Stimulated activated naive CD8-positive, alpha-beta T cell treated with anti-CD3 and anti-CD28 coated beads, Interleukin-15, amount 100 ng/mL, for 72 hours (primary cell): Measurements from ENCODE around the gene OR6C74.

Experiments used
- ATAC-seq: fragments of 150-1000 bp; cut with Tn5 transposase; 2 replicates; pipeline ENCODE4 v1.10.0; 2021; ENCODE audit warnings: mild to moderate bottlenecking, moderate library complexity
- DNase-seq, 2 donors: peaks; one replicate each; pipeline ENCODE4 v3.0.0; 2021 to 2022
- H3K27ac Mint-ChIP-seq, 2 donors: one replicate each; pipeline ENCODE4 v1.8.0; 2022; ENCODE audit warnings: mild to moderate bottlenecking in 2 of 2, mixed read lengths in 2 of 2, moderate library complexity in 2 of 2
- H3K27me3 Mint-ChIP-seq: one replicate; pipeline ENCODE4 v1.8.0; 2022; ENCODE audit warnings: mixed read lengths
- H3K4me1 Mint-ChIP-seq: one replicate; pipeline ENCODE4 v1.8.0; 2022; ENCODE audit warnings: mild to moderate bottlenecking, mixed read lengths
- H3K4me3 Mint-ChIP-seq, 2 donors: one replicate each; pipeline ENCODE4 v1.8.0; 2022; ENCODE audit warnings: mild to moderate bottlenecking in 2 of 2, mixed read lengths in 2 of 2, moderate library complexity in 1 of 2
- H3K9me3 Mint-ChIP-seq, 2 donors: one replicate each; pipeline ENCODE4 v1.8.0; 2022; ENCODE audit warnings: mixed read lengths in 2 of 2

Gene OR6C74

DNA sequence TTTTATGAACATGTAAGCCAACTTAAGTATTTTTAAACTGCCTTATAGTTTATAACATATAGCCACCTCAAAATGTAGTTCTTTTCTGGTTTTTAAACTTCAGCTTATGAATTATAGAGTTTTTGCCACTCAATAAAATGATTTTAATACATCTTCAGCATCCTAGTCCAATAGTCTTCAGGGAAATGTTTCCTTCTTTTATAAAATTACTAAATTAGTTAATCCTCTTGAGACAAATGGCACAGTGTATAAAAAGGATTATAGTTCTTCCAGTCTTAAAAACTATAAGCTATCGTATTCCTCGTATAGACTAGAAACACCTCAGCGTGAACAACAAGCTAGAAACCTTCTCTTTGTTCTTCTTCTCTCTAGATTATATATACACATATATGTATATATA is at the start of gene OR6C74:
OR6C74 (plus strand) TSS at position 301 of the 400 bp plus-strand sequence. CDS start 2,679 bp downstream, outside the sequence.
- Mint-ChIP-seq H3K4me1 (no peaks in the 10 kb centered on the region), H3K9me3 (no peaks in the 10 kb centered on the region), H3K4me3 (no peak within 1 kb of the TSS), H3K27ac (no peak within 1 kb of the TSS), H3K27me3 (peaks cover 27% of the 10 kb centered on the region)
- ATAC-seq (no peak), DNase-seq (no peak)

DNA sequence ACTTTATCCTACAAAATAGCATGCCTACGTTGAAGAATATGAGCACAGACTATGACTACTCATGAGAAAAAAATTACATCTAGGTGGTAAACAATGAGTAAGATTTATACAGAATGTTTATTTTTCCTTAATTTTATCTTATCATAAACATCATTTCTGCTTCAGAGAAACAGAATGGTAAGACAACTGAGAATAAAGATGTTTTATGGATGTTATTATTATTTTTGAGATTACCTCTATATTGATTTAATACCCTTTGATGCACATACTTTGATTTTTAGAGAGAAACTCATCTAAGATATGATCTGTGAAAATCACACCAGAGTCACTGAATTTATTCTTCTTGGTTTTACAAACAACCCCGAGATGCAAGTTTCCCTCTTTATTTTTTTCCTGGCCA is 23.7 kb upstream of the OR6C74 start, which contains the start of gene OR10A7:
OR10A7 (plus strand) TSS at position 301 of the 400 bp plus-strand sequence; CDS start at position 301, 0 bp downstream.
- H3K4me3 Mint-ChIP-seq: no peak within 1 kb of the TSS
- no peak within 1 kb of the TSS for H3K27ac Mint-ChIP-seq
- no peaks in the 10 kb centered on the region for H3K27me3 Mint-ChIP-seq
- H3K9me3 Mint-ChIP-seq: peaks cover 0 to 5% of the 10 kb centered on the region in 2 donors
- H3K4me1 Mint-ChIP-seq: no peaks in the 10 kb centered on the region
- ATAC-seq (no peak), DNase-seq (no peak)

DNA sequence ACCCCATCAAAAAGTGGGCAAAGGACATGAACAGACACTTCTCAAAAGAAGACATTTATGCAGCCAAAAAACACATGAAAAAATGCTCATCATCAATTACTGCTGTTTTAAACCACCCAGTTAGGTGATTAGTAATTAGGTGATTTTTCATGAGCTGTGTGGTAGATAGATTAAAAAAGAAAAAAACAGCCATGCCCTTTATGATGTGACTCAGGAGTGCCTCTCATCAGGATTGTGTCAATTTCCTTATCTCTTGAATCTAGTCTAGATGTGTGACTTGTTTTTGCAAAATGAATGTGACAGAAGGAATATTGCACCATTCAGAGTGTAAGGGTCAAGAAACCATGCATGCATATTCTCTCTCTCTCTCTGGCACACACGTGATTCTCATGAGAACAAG is 17.9 kb upstream of the OR6C74 start:
- Mint-ChIP-seq H3K4me3 (no peak overlapping the region), H3K27me3 (peaks cover 17% of the 10 kb centered on the region), H3K27ac (no peak overlapping the region), H3K9me3 (peaks cover 0 to 5% of the 10 kb centered on the region in 2 donors), H3K4me1 (no peaks in the 10 kb centered on the region)
- ATAC-seq: no peak
- DNase-seq: no peak

- Mint-ChIP-seq H3K4me1 (no peaks in the 10 kb centered on the region), H3K27ac (no peak overlapping the region), H3K27me3 (peaks cover 17% of the 10 kb centered on the region), H3K4me3 (no peak overlapping the region), H3K9me3 (peaks cover 0 to 5% of the 10 kb centered on the region in 2 donors)
- no peak for DNase-seq
- ATAC-seq: no peak
Measured at GRCh38 chr12:55227643-55228042, 16.8 kb upstream of the OR6C74 start.

DNA sequence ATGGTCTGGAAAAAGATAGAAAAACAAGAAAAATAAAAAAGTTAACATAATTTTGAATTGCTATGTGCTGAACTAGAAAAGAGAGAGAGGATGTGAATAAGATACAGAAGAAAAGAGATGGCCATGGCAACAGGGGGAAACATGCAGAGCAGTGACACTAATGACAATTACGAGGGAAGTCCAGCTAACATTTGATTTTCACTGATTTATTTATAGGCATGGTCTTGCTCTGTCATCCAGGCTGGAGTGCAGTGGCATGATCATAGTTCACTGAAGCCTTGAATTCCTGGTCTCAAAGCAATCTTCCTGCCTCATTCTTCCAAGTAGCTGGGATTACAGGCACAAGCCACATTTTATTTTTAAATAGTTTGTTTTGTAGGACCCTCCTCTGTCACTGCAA is 1.8 kb downstream of the OR6C74 start:
- DNase-seq (no peak), ATAC-seq (no peak)
- H3K4me3 Mint-ChIP-seq: no peak overlapping the region
- H3K9me3 Mint-ChIP-seq: no peaks in the 10 kb centered on the region
- no peaks in the 10 kb centered on the region for H3K4me1 Mint-ChIP-seq
- peaks cover 33% of the 10 kb centered on the region for H3K27me3 Mint-ChIP-seq
- H3K27ac Mint-ChIP-seq: no peak overlapping the region

DNA sequence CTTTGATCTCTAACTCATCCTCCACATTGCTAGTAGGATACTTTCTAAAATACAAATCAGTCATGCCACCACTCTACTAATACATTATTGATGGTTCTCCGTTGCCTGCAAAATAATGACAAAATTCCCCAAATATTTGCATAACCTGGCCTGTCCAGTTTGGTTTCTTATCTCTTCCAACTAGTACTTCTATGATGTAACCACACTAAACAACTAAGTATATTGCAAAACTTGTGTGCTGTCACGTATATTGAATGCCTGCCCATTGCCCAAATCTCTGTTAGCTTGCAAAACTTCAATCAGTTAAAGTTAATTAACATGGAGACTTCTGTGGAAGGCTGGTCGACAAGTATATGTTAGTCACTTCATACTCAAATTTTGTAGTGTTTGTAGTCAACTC is 6.5 kb downstream of the OR6C74 start:
- Mint-ChIP-seq H3K27me3 (peaks cover 31% of the 10 kb centered on the region), H3K27ac (no peak overlapping the region), H3K4me1 (no peaks in the 10 kb centered on the region), H3K4me3 (no peak overlapping the region), H3K9me3 (no peaks in the 10 kb centered on the region)
- DNase-seq (no peak), ATAC-seq (no peak)

DNA sequence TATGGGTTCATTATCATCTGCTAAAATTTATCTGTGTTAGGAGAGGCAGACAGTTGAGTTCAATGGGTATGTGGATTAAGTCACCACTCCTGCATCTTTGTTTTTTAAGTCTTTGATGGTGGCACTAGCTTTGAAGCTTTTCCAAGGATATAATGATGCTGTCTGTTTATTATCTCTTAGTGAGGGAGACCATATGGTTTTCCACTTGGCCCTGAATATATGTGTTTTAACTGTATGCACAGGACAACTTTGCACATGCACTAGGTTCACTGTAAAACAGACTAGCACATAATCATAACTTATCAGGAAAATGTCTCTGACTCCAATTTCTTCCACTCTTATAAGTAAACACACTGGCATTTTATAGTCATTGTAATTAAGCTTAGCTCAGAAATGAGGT is 8.9 kb downstream of the OR6C74 start:
- H3K4me3 Mint-ChIP-seq: no peak overlapping the region
- no peak overlapping the region for H3K27ac Mint-ChIP-seq
- H3K4me1 Mint-ChIP-seq: no peaks in the 10 kb centered on the region
- no peak for DNase-seq
- H3K27me3 Mint-ChIP-seq: peaks cover 18% of the 10 kb centered on the region
- no peak for ATAC-seq
- no peaks in the 10 kb centered on the region for H3K9me3 Mint-ChIP-seq

GRCh38 chr12:55256831-55257230 is 12.4 kb downstream of the OR6C74 start:
- Mint-ChIP-seq H3K9me3 (no peaks in the 10 kb centered on the region), H3K27ac (no peak overlapping the region), H3K27me3 (peaks cover 7% of the 10 kb centered on the region), H3K4me1 (no peaks in the 10 kb centered on the region), H3K4me3 (no peak overlapping the region)
- ATAC-seq (no peak), DNase-seq (no peak)

GRCh38 chr12:55258303-55258702 is 13.9 kb downstream of the OR6C74 start:
- Mint-ChIP-seq H3K4me3 (no peak overlapping the region), H3K27ac (no peak overlapping the region)
- DNase-seq: no peak

DNA sequence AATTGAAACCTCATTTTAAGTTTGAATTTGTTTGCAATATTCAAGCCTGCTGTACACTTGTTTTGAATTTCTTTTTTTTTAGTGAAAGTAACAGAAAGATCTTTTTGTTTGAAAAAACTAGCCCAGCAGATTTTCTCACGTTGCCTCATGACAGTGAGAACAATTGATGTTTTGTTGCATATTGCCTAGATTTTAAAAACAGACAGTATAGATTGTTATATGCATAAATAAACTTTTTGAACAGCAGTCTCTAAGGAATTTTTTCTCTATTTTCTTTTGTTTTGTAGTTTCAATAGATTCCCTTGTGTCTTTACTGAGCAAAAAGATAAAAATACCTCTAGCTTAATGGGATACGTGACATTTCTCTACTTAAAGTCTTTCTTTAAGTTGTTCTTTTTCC is 36.6 kb downstream of the OR6C74 start:
- DNase-seq: no peak
- H3K27me3 Mint-ChIP-seq: peaks cover 27% of the 10 kb centered on the region
- H3K27ac Mint-ChIP-seq: no peak overlapping the region
- no peaks in the 10 kb centered on the region for H3K9me3 Mint-ChIP-seq
- no peak overlapping the region for H3K4me3 Mint-ChIP-seq
- H3K4me1 Mint-ChIP-seq: no peaks in the 10 kb centered on the region
- no peak for ATAC-seq

More at GRCh38 chr12:55258303-55258702, 13.9 kb downstream of the OR6C74 start:
- Mint-ChIP-seq H3K27me3 (peaks cover 7% of the 10 kb centered on the region), H3K4me1 (no peaks in the 10 kb centered on the region), H3K9me3 (no peaks in the 10 kb centered on the region)
- no peak for ATAC-seq

GRCh38 chr12:55289999-55290398 is 45.6 kb downstream of the OR6C74 start:
- no peak for ATAC-seq
- Mint-ChIP-seq H3K4me3 (no peak overlapping the region), H3K27me3 (peaks cover 18% of the 10 kb centered on the region), H3K27ac (no peak overlapping the region), H3K4me1 (no peaks in the 10 kb centered on the region), H3K9me3 (no peaks in the 10 kb centered on the region)
- no peak for DNase-seq
